Measurements from ENCODE around the gene SRPK2.

SRPK2 gene

GRCh38 chr7:105132335-105132734 is 256.4 kb downstream of the SRPK2 start:
- no peak for DNase-seq

- no peak for DNase-seq
Measured at GRCh38 chr7:105131890-105132289, 256.8 kb downstream of the SRPK2 start.

GRCh38 chr7:105131033-105131656 is 257.6 kb downstream of the SRPK2 start:
- no peak for DNase-seq

GRCh38 chr7:105130580-105130979 is 258.1 kb downstream of the SRPK2 start:
- no peak for DNase-seq

GRCh38 chr7:105130048-105130447 is 258.7 kb downstream of the SRPK2 start:
- no peak for DNase-seq

- no peak for DNase-seq
Measured at GRCh38 chr7:105127179-105127578, 261.5 kb downstream of the SRPK2 start.

GRCh38 chr7:105126436-105126975 is 262.2 kb downstream of the SRPK2 start:
- DNase-seq = no peak

GRCh38 chr7:105125745-105126144 is 263.0 kb downstream of the SRPK2 start:
- no peak for DNase-seq

- DNase-seq = no peak
Measured at GRCh38 chr7:105122619-105123018, 266.1 kb downstream of the SRPK2 start.

GRCh38 chr7:105118612-105119600 is 269.8 kb downstream of the SRPK2 start:
- no peak for DNase-seq

GRCh38 chr7:105112440-105113418 is 276.0 kb downstream of the SRPK2 start:
- no peak for DNase-seq

- DNase-seq = no peak
Measured at GRCh38 chr7:105107458-105107857, 281.3 kb downstream of the SRPK2 start.

GRCh38 chr7:105106473-105106872 is 282.2 kb downstream of the SRPK2 start:
- DNase-seq = no peak

- DNase-seq = no peak
Measured at GRCh38 chr7:105105579-105105978, 283.1 kb downstream of the SRPK2 start.

- no peak for DNase-seq
Measured at GRCh38 chr7:105102557-105103352, 286.0 kb downstream of the SRPK2 start.

GRCh38 chr7:105101864-105102263 is 286.9 kb downstream of the SRPK2 start:
- no peak for DNase-seq

GRCh38 chr7:105098863-105099515 is 289.7 kb downstream of the SRPK2 start:
- DNase-seq = no peak

GRCh38 chr7:105097619-105098018 is 291.1 kb downstream of the SRPK2 start:
- DNase-seq = no peak

- DNase-seq = no peak
Measured at GRCh38 chr7:105096306-105096705, 292.4 kb downstream of the SRPK2 start.

GRCh38 chr7:105094966-105095365 is 293.8 kb downstream of the SRPK2 start:
- no peak for DNase-seq

GRCh38 chr7:105088456-105088855 is 300.3 kb downstream of the SRPK2 start:
- DNase-seq = no peak
